GM19397 (cell line): ENCODE data around the gene CCHCR1.
"Not testable (repeated sequence)": the region's sequence is repeated elsewhere in the genome, so short reads cannot be mapped to it uniquely, and the experiment has no call there.

ENCODE experiments used
- ATAC-seq: cut with Tn5 transposase; IDR thresholded peaks from one replicate; pipeline ENCODE4 v1.9.1; 2021; ENCODE audit warnings: mild to moderate bottlenecking, moderate library complexity; ENCODE audit not compliant: unreplicated experiment

The CCHCR1 gene

DNA sequence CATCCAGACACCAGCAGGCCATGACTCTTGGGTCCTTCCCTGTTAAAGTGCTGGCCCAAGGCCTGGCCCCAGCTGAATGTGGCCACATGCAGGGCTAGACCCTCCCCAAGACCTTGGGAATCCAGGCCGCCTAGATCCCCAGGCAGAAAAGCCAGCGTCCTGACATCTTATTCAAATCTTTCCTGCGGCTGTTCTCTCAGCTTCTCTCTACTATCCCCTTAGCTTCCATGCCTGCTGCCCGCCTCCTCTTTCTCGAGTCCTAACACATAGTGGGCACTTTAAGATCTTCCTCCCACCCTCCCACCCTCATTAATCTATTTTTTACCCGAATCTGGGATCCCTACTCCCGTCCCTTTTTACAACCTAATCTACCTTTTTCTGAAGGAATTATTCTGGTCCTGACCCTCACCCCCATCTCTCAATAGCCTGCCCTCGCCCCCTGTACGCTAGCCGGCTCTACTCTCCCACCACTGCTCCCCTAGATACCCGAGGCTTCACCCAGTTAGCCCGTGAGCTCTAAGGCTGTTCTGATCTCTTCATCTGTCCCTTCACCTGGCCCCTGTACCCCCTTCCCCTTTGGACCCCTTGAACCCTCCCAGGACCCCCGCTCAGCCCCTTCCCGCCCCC, at the start of gene CCHCR1:
CCHCR1 (minus strand) TSS at position 290 of the 627 bp plus-strand sequence; CDS start at position 88, 202 bp downstream.
- no peak for ATAC-seq

- no peak for ATAC-seq
Observed at GRCh38 chr6:31205638-31206037, 48.0 kb upstream of the CCHCR1 start.

GRCh38 chr6:31204751-31205145, 47.1 kb upstream of the CCHCR1 start:
- no peak for ATAC-seq

DNA sequence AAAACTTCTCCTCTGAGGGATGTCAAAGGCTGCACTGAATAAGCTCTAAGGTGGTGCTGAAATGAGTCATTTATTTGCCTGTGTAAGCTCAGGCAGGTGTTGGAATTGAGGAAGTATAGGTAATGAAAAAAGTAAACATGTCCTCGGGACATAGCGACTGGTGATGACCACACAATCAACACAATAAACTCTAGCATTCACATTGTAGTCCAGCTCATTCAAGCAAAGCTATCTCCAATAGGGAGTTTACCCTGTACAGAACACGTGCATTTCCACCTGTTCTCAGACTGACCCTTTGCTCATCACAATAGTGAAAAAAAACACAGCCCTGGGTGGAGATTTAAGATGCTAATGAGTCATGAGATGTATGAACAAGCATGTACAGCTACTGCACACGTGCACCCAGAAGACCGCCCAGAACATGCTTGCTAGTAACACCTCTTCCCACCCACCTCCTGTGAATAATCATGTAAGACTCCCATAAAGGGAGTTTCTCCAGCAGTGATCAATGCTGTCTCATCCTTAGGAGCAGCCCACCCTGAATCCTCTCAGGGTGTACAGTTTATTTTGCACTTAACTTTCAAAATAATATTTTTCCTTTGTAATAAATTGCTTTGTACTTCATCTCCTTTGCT, 45.9 kb upstream of the CCHCR1 start:
- peak; percentile 47 for ATAC-seq

DNA sequence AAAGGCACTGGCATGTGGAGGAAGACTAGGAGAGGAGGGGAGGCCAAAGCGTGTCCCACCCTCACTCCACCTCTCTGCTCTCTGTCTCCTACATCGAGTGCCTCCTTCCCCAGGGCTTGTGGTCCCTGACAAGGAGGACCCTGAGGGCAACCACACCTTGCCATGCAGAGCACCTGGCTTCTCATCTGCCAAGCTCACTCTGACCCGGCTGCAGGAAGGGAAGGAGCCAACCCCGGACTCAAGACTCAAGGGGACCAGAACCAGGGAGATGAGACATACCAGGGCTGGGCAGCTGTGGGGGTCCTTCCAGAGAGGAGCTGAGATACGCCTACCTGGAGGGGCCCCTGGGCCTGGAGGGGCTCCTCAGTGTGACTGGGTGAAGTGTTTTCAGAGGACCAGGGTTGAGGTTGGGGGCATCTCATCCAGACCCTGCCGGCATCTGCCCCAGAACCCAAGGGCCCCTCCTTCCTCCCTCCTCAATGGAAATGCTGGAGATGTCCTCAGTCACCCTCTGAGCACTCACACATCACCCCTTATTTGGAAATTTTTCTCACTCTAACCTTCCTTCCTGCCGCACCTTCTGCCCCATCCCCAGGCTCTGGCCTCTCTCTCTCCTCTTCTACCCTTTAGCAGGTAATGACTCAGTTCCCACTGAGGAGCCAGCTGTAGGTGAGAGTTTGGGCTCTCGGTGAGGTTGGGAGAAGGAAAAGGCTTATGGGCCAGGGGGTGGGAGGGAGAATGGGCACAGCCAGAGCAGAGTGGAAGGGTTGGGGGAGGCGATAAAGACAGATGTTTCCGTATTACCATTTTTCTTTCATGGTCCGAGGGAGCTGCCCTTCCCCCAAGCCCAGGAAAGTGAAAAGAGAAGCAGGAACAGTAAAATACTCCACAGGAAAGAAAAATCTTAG, 44.9 kb upstream of the CCHCR1 start:
- no peak for ATAC-seq

GRCh38 chr6:31199105-31199452, 41.5 kb upstream of the CCHCR1 start:
- not testable (repeated sequence) for ATAC-seq

GRCh38 chr6:31197559-31198305, 40.1 kb upstream of the CCHCR1 start:
- peak; percentile 74 for ATAC-seq

GRCh38 chr6:31196251-31197022, 38.8 kb upstream of the CCHCR1 start:
- ATAC-seq = not testable (repeated sequence)

DNA sequence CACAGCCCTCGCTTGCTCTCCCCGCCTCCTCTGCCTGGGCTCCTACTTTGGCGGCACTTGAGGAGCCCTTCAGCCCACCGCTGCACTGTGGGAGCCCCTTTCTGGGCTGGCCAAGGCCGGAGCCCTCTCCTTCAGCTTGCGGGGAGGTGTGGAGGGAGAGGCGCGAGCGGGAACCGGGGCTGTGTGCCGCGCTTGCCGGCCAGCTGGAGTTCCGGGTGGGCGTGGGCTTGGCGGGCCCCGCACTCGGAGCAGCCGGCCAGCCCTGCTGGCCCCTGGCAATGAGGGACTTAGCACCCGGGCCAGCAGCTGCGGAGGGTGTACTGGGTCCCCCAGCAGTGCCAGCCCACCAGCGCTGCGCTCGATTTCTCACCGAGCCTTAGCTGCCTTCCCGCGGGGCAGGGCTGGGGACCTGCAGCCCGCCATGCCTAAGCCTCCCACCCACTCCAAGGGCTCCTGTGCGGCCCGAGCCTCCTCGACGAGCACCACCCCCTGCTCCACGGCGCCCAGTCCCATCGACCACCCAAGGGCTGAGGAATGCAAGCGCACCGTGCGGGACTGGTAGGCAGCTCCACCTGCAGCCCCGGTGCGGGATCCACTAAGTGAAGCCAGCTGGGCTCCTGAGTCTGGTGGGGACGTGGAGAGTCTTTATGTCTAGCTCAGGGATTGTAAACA, 37.8 kb upstream of the CCHCR1 start:
- ATAC-seq = not testable (repeated sequence)

GRCh38 chr6:31194061-31194834, 36.6 kb upstream of the CCHCR1 start:
- ATAC-seq = no peak

GRCh38 chr6:31193206-31193605, 35.6 kb upstream of the CCHCR1 start:
- ATAC-seq = no peak

- not testable (repeated sequence) for ATAC-seq
Observed at GRCh38 chr6:31192431-31193105, 35.0 kb upstream of the CCHCR1 start.

DNA sequence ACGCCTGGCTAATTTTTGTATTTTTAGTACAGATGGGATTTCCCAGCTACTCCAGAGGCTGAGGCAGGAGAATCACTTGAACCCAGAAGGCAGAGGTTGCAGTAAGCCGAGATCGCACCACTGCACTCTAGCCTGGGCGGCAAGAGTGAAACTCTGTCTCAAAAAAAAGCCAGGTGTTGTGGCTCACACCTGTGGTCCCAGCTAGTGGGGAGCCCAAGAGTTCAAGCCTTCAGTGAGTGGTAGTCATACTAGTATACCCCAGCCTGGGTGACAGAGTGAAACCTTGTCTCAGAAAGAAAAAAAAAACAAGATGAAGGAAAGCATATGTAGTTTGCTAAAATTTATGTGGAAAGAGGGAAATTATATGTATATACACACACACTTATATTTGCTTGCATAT, 32.9 kb upstream of the CCHCR1 start:
- ATAC-seq = no peak

DNA sequence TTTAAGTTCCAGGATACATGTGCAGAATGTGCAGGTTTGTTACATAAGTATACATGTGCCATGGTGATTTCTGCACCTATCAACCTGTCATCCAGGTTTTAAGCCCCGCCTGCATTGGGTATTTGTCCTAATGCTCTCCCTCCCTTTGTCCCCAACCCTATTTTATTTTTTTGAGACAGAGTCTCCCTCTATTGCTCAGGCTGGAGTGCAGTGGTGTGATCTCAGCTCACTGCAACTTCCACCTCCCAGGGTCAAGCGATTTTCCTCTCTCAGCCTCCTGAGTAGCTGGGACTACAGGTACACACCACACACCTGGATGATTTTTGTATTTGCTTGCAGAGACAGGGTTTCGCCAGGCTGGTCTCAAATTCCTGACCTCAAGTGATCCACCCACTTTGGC, 31.6 kb upstream of the CCHCR1 start:
- not testable (repeated sequence) for ATAC-seq

DNA sequence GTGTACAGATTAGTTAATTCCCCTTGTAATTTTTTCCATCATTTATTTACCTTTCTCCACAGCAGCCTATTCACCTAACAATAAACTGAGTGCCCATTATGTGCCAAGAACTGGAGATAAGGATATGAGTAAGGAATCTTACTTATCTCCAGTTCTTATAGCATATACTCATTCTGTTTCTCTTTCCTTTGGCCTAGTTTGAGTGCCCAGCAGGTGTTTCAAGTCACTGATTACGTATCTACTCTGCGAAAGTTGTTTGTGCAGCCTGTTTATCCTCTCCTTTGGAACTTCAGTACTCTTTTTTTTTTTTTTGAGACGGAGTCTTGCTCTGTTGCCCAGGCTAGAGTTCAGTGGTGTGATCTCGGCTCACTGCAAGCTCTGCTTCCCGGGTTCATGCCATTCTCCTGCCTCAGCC, 30.2 kb upstream of the CCHCR1 start:
- no peak for ATAC-seq

DNA sequence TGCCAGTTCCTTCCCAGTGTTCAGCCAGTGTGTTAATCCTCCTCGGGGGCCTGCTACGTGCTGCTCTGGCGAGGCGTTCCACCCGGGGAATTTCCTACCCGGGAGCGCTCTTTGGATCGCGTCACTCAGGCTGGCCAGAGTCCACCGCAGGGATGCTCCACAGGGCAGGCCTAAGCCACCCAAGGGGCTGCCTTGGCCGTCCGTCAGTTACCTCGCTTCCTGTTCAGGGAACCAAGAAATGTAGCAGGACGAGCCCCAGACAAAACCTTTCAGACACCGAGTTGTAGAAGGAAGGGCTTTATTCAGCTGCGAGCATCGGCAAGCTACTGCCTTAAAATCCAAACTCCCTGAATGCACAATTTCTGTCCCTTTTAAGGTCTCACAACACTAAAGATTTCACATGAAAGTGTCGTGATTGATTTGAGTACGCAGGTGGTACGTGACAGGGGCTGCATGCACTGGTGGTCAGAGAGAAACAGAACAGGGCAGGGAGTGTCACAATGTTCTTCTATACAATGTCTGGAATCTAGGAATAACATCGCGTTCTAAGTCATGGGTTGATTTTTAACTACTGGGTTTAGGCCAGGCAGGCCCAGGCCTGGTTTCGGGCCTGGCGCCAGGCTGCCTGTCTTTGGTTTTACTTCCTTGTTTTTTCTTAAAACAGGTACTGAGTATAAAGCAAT, 28.6 kb upstream of the CCHCR1 start:
- ATAC-seq = no peak

DNA sequence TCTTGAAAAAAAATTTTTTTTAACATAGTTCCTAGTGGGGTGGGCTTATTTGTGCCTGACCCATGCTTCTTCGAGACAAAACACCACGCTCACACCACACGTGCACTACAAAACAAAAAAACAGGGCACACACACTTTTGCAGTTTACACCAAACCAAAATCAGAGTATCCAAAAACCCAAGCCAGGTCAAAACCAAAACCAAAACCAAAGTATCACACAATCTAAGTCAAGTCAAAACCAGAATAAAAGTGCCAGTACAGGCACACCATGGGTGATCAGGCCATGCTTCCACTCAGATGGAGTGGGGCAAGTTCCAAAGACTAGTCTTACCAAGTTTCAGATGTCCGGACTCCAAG, 28.1 kb upstream of the CCHCR1 start:
- not testable (repeated sequence) for ATAC-seq

DNA sequence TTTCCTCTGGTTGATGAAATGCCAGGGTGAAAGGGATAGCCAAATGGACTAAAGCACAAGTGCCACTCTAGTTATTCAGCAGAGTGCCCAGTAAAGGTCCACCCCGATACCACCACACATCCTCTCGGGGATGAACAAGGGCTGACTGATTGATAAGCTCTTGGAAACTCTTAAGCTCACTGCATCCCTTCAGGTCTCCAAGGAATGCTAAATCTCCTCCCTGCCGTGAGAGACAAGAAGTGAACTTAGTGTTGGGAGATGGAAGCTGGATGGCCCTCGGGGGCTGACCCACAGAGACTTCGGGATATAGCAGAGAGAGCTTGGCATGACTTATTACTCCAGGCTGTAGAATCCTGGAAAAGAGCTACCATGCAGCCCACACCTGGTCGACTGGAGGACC, 26.3 kb upstream of the CCHCR1 start:
- ATAC-seq = not testable (repeated sequence)
